Thyroid gland (tissue), 4 donors: ENCODE data around the gene FER. TPM values are rescaled to one million over a fixed set of nuclear protein-coding genes. Genes with fewer than 3 reads are reported as not detected.

Experiments
- DNase-seq, 2 donors: peaks; one replicate each; pipeline ENCODE4 v3.0.0-alpha.2; 2019
- H3K27ac ChIP-seq, 3 donors: fragments of 200-600 bp; sonication (generic); 1 replicate in 2 of 3; 2 replicates in 1 of 3; pipeline ENCODE4 v1.5.1; 2016 to 2019; ENCODE audit warnings: mild to moderate bottlenecking in 1 of 3, moderate library complexity in 1 of 3
- H3K27me3 ChIP-seq: fragments of 200-600 bp; sonication (generic); one replicate; pipeline ENCODE4 v1.5.1; 2019
- H3K36me3 ChIP-seq, 2 donors: fragments of 200-600 bp; sonication (generic); one replicate each; pipeline ENCODE4 v1.5.1; 2016 to 2019
- H3K4me1 ChIP-seq, 2 donors: fragments of 200-600 bp; sonication (generic); one replicate each; pipeline ENCODE4 v1.5.1; 2017 to 2019
- H3K4me3 ChIP-seq, 3 donors: fragments of 200-600 bp; sonication (generic); replicated peaks in 1 of 3; 1 replicate in 2 of 3; 2 replicates in 1 of 3; pipeline ENCODE4 v1.5.1; 2016; ENCODE audit warnings: mild to moderate bottlenecking in 1 of 3
- H3K9me3 ChIP-seq: fragments of 200-600 bp; sonication (generic); one replicate; pipeline ENCODE4 v1.5.1; 2017
- POLR2A ChIP-seq, 2 donors: fragments of 450-650 bp; IDR thresholded peaks; one replicate each; pipeline ENCODE4 v1.6.1; 2017; ENCODE audit warnings: antibody characterized with exemption in 2 of 2, mild to moderate bottlenecking in 2 of 2, moderate library complexity in 1 of 2
- WGBS, 2 donors: methylation state at CpG; one replicate each; pipeline ENCODE4 v1.1.5; 2017; 5-methylcytosine and 5-hydroxymethylcytosine counted together
- intact Hi-C: fragments of 100-400 bp; cut with DNase I; formaldehyde crosslinking; loops from one replicate; pipeline ENCODE4 v1.15.1; 2023
- total RNA-seq, 4 donors: library from RNA; depleted of rRNA; stranded (reverse); fragments of >200 nt; gene quantifications; one replicate each; pipeline ENCODE4 v1.2.3, GENCODE V29; 2016
- TF ChIP-seq, protein P1 (sequence below), 6 experiments: fragments of 200-600 bp in 3 of 6; fragments of 450-650 bp in 3 of 6; sonication (generic) in 3 of 6; IDR thresholded peaks; one replicate each; pipeline ENCODE4 v1.5.1; 2016 to 2019; ENCODE audit warnings: antibody characterized with exemption in 6 of 6, mild to moderate bottlenecking in 2 of 6, inconsistent platforms in 1 of 6, moderate library complexity in 1 of 6

Gene FER
- total RNA-seq, 4 donors from 2014 or later = 38.8 to 79.1 (median 45.2) TPM

- Histone ChIP-seq H3K4me3 (peak overlapping the region; percentile 32 to 81 (median 72)), H3K4me1 (peaks cover 4 to 15% of the 10 kb centered on the region in 2 donors), H3K9me3 (no peaks in the 10 kb centered on the region), H3K27ac (peak overlapping the region; percentile 84 to 90 (median 85)), H3K36me3 (no peaks in the 10 kb centered on the region), H3K27me3 (no peaks in the 10 kb centered on the region)
- DNase-seq = peak; percentile 31 to 40
- peak in 1 of 2 donors; percentile 12 for TF ChIP-seq POLR2A (IDR thresholded peaks at IDR 0.05)
- TF ChIP-seq, protein P1, sequence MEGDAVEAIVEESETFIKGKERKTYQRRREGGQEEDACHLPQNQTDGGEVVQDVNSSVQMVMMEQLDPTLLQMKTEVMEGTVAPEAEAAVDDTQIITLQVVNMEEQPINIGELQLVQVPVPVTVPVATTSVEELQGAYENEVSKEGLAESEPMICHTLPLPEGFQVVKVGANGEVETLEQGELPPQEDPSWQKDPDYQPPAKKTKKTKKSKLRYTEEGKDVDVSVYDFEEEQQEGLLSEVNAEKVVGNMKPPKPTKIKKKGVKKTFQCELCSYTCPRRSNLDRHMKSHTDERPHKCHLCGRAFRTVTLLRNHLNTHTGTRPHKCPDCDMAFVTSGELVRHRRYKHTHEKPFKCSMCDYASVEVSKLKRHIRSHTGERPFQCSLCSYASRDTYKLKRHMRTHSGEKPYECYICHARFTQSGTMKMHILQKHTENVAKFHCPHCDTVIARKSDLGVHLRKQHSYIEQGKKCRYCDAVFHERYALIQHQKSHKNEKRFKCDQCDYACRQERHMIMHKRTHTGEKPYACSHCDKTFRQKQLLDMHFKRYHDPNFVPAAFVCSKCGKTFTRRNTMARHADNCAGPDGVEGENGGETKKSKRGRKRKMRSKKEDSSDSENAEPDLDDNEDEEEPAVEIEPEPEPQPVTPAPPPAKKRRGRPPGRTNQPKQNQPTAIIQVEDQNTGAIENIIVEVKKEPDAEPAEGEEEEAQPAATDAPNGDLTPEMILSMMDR (IDR thresholded peaks at IDR 0.05) = no peak
- intact Hi-C loops = no loop called here
- WGBS, 2 donors = 21 to 25% methylated on average over 8 of the region's 8 CpGs
Observed at GRCh38 chr5:108727236-108727650, 20.5 kb upstream of the FER start.

DNA sequence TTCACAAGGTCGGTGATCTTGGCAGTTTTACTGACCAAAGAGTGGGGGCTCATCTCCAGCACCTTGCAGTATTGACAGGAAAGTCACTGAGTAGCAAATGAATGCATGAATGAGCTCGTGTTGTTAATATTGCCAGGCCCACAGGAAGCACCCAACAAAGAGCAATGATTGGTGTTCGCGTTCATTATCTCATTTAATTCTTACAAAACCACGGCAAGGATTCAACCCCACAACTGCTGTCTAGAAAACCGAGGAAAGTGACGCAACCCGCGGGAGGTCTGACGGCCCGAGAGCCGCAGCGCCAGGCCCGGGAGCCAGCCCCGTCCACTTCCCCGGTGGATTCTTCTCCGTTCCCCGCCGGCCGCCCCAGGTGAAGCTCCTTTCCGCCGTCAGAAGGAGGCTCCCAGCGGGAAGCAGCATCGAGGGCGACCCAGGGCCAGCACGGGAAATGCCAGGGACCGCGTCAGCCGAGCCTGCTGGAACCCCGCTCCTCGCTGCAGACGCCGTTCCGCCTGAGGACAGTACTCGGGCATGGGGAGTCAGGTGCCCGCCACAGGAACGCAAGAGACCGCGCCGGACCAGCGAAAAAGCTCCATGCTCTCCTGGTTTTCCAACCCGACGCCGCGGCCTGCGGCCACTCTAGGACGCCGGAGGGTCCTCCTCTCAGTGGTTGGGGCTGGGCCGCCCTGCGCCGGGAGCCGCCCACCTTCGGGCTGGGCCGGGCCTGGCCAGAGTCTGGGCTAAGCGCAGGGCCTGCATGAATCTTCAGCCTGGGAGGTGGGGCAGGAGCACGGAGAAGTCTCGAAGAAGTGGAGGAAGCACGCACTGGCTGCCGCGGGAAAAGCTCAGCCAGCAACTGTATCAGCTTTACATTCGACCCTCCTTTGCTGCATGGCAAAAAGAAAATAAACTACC is 19.8 kb upstream of the FER start:
- H3K9me3 ChIP-seq = no peaks in the 10 kb centered on the region
- no peaks in the 10 kb centered on the region for H3K27me3 ChIP-seq
- no peaks in the 10 kb centered on the region for H3K36me3 ChIP-seq
- peak overlapping the region; percentile 32 to 81 (median 72) for H3K4me3 ChIP-seq
- peak; percentile 94 to 95 for DNase-seq
- peak overlapping the region; percentile 84 to 90 (median 85) for H3K27ac ChIP-seq
- peak; percentile 46 to 96 for TF ChIP-seq POLR2A (IDR thresholded peaks at IDR 0.05)
- TF ChIP-seq, protein P1 (IDR thresholded peaks at IDR 0.05) = peak in 1 of 6 experiments; percentile 10
- WGBS, 2 donors = 0 to 1% methylated on average over 25 to 32 of the region's 61 CpGs
- intact Hi-C loops = no loop called here
- H3K4me1 ChIP-seq = peaks cover 4 to 15% of the 10 kb centered on the region in 2 donors

DNA sequence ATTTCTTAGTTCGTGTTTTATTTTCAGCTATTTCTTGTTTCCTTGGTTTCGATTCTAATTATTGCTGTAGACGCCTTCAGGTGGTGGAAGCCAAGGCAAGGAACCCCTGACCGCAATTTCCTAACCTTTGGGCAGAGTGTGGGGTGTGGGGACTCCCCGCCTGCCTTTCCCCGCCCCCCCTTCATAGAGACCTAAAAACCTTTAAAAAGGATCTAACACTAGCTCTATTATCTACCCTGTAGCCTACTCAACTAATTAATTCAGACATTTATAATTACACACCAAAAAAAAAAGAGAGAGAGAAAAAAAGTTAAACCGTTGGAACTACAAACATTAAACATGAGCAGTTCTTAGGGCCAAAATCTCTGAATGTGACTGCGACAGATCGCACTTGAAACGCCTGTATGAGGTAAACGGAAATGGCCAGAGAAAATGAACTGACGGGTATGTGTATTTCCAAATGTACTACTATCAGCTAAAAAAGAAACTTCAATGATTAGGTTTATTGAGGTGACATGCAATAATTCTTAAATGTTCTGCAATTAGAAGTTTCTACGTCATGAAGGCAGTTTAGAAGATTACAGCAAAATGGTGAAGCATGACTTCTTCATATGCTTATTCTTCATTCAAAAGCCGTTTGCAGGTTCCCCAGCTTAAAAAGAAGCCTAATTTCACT is 19.0 kb upstream of the FER start:
- DNase-seq = no peak

GRCh38 chr5:108729242-108729615 is 18.5 kb upstream of the FER start:
- DNase-seq = no peak
- Histone ChIP-seq H3K27ac (no peak overlapping the region), H3K4me1 (peaks cover 4 to 15% of the 10 kb centered on the region in 2 donors), H3K4me3 (no peak overlapping the region), H3K27me3 (no peaks in the 10 kb centered on the region), H3K9me3 (no peaks in the 10 kb centered on the region), H3K36me3 (no peaks in the 10 kb centered on the region)
- intact Hi-C loops = no loop called here
- WGBS, 2 donors = 81 to 82% methylated on average over 8 of the region's 8 CpGs
- TF ChIP-seq, protein P1 (IDR thresholded peaks at IDR 0.05) = no peak
- no peak for TF ChIP-seq POLR2A (IDR thresholded peaks at IDR 0.05)

More for the DNA sequence above, 19.0 kb upstream of the FER start:
- 40 to 46% methylated on average over 14 of the region's 14 CpGs for WGBS, 2 donors
- intact Hi-C loops = no loop called here
- TF ChIP-seq POLR2A (IDR thresholded peaks at IDR 0.05) = no peak
- TF ChIP-seq, protein P1 (IDR thresholded peaks at IDR 0.05) = no peak
- peak overlapping the region; percentile 84 to 90 (median 85) for H3K27ac ChIP-seq
- H3K4me1 ChIP-seq = peaks cover 4 to 15% of the 10 kb centered on the region in 2 donors
- H3K27me3 ChIP-seq = no peaks in the 10 kb centered on the region
- peak overlapping the region in 2 of 3 donors; percentile 72 to 81 for H3K4me3 ChIP-seq
- H3K9me3 ChIP-seq = no peaks in the 10 kb centered on the region
- no peaks in the 10 kb centered on the region for H3K36me3 ChIP-seq
